GM21367 (cell line): ENCODE results near the gene TRPM6.
"Not testable (repeated sequence)": the region's sequence is repeated elsewhere in the genome, so short reads cannot be mapped to it uniquely, and the experiment has no call there.

ENCODE experiments used
- ATAC-seq: cut with Tn5 transposase; IDR thresholded peaks from one replicate; pipeline ENCODE4 v1.9.1; 2021; ENCODE audit not compliant: unreplicated experiment

The TRPM6 gene

GRCh38 chr9:74860247-74860646 lies 27.5 kb downstream of the TRPM6 start:
- ATAC-seq: not testable (repeated sequence)

GRCh38 chr9:74859786-74860185 lies 27.9 kb downstream of the TRPM6 start:
- ATAC-seq: no peak

GRCh38 chr9:74858751-74859414 lies 28.8 kb downstream of the TRPM6 start:
- ATAC-seq: no peak

- ATAC-seq: no peak
These were observed 30.7 kb downstream of the TRPM6 start for GRCh38 chr9:74856989-74857388.

- no peak for ATAC-seq
These were observed 32.6 kb downstream of the TRPM6 start for GRCh38 chr9:74855072-74855471.

GRCh38 chr9:74853024-74853423 lies 34.7 kb downstream of the TRPM6 start:
- ATAC-seq: not testable (repeated sequence)

- ATAC-seq: no peak
These were observed 39.6 kb downstream of the TRPM6 start for GRCh38 chr9:74848153-74848525.

GRCh38 chr9:74847478-74848152 lies 40.1 kb downstream of the TRPM6 start:
- no peak for ATAC-seq

GRCh38 chr9:74846766-74847165 lies 41.0 kb downstream of the TRPM6 start:
- ATAC-seq: no peak

GRCh38 chr9:74838351-74838750 lies 49.4 kb downstream of the TRPM6 start:
- ATAC-seq: no peak

- no peak for ATAC-seq
These were observed 63.1 kb downstream of the TRPM6 start for GRCh38 chr9:74824654-74825053.

GRCh38 chr9:74821636-74822035 lies 66.1 kb downstream of the TRPM6 start:
- ATAC-seq: no peak

- no peak for ATAC-seq
These were observed 69.9 kb downstream of the TRPM6 start for GRCh38 chr9:74817816-74818215.

GRCh38 chr9:74817281-74817810 lies 70.4 kb downstream of the TRPM6 start:
- no peak for ATAC-seq

GRCh38 chr9:74810200-74810599 lies 77.5 kb downstream of the TRPM6 start:
- ATAC-seq: no peak

- no peak for ATAC-seq
These were observed 83.7 kb downstream of the TRPM6 start for GRCh38 chr9:74804018-74804385.

GRCh38 chr9:74803376-74804017 lies 84.2 kb downstream of the TRPM6 start:
- no peak for ATAC-seq

- ATAC-seq: no peak
These were observed 87.5 kb downstream of the TRPM6 start for GRCh38 chr9:74800226-74800625.

- ATAC-seq: no peak
These were observed 91.9 kb downstream of the TRPM6 start for GRCh38 chr9:74795803-74796202.

GRCh38 chr9:74795081-74795480 lies 92.6 kb downstream of the TRPM6 start:
- ATAC-seq: no peak

- ATAC-seq: no peak
These were observed 103.2 kb downstream of the TRPM6 start for GRCh38 chr9:74784506-74784905.

GRCh38 chr9:74783408-74783807 lies 104.3 kb downstream of the TRPM6 start:
- ATAC-seq: no peak
